ENCODE data around the gene COPG1. TPM values are rescaled to one million over a fixed set of nuclear protein-coding genes. Genes with fewer than 3 reads are reported as not detected.
"Not testable (repeated sequence)": the region's sequence is repeated elsewhere in the genome, so short reads cannot be mapped to it uniquely, and the experiment has no call there.

Gene COPG1
- total and polyA plus RNA-seq, 2 experiments from 2014 or later, result 169 to 185 TPM

DNA sequence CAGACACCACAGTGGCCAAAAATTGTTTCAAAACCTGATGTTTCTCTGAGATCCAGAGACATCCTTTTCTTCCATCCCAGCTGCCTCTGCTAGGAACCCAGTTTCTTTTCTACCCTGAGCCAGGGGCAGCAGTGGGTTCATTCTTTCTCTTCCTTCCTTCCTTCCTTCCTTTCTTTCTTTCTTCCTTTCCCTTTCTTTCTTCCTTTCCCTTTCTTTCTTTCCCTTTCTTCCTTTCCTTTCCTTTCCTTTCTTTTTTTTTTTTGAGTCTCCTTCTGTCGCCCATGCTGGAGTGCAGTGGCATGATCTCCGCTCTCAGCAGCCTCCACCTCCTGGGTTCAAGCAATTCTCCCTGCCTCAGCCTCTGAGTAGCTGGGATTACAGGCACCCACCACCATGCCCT is 30.7 kb upstream of the COPG1 start:
- DNase-seq (ENCODE audit: low spot score), result no peak
- no peak overlapping the region for H3K4me2 ChIP-seq
- WGBS (ENCODE audit: low lambda C conversion rate, missing lambda C conversion rate), result 95% methylated on average over 2 of the region's 2 CpGs

DNA sequence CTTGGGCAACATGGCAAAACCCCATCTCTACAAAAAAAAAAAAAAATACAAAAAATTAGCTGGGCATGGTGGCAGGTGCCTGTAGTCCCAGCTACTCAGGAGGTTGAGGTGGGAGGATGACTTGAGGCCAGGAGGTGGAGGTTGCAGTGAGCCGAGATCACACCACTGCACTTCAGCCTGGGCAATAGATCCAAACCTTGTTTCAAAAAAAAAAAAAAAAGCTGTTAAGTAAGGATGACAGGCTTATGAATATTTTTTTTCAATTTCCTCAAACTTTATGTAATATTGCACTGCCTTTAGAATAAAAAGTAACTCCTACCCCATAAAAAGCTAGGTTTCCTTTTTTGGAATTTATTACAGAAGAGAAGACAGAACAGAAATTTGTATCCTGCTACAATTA is 25.0 kb upstream of the COPG1 start:
- not testable (repeated sequence) for H2AFZ ChIP-seq
- 81% methylated on average over 1 of the region's 1 CpG for WGBS (ENCODE audit: low lambda C conversion rate, missing lambda C conversion rate)
- H3K27ac ChIP-seq, result peak overlapping the region; percentile 57

More for the DNA sequence above, 30.7 kb upstream of the COPG1 start:
- no peaks in the 10 kb centered on the region for H4K20me1 ChIP-seq (ENCODE audit: insufficient read depth, poor library complexity, severe bottlenecking)
- H3K4me1 ChIP-seq (ENCODE audit: insufficient read depth), result no peaks in the 10 kb centered on the region
- H3K36me3 ChIP-seq (replicated peaks; ENCODE audit: insufficient read depth, low read depth), result no peaks in the 10 kb centered on the region
- H2AFZ ChIP-seq, result no peak overlapping the region
- TF ChIP-seq, protein P1, sequence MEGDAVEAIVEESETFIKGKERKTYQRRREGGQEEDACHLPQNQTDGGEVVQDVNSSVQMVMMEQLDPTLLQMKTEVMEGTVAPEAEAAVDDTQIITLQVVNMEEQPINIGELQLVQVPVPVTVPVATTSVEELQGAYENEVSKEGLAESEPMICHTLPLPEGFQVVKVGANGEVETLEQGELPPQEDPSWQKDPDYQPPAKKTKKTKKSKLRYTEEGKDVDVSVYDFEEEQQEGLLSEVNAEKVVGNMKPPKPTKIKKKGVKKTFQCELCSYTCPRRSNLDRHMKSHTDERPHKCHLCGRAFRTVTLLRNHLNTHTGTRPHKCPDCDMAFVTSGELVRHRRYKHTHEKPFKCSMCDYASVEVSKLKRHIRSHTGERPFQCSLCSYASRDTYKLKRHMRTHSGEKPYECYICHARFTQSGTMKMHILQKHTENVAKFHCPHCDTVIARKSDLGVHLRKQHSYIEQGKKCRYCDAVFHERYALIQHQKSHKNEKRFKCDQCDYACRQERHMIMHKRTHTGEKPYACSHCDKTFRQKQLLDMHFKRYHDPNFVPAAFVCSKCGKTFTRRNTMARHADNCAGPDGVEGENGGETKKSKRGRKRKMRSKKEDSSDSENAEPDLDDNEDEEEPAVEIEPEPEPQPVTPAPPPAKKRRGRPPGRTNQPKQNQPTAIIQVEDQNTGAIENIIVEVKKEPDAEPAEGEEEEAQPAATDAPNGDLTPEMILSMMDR (IDR thresholded peaks at IDR 0.05; ENCODE audit: poor library complexity), result no peak
- TF ChIP-seq EZH2 (IDR thresholded peaks at IDR 0.05; ENCODE audit: borderline replicate concordance) (no peak), EZH2phosphoT487 (IDR thresholded peaks at IDR 0.05; ENCODE audit: low read depth, severe bottlenecking, unreplicated experiment) (no peak)
- H3K27me3 ChIP-seq, result peaks cover 5% of the 10 kb centered on the region
- no peaks in the 10 kb centered on the region for H3K9me3 ChIP-seq (ENCODE audit: low read depth)
- no peaks in the 10 kb centered on the region for H3K9me2 ChIP-seq (replicated peaks; ENCODE audit: insufficient read depth)
- no peaks in the 10 kb centered on the region for H3K79me2 ChIP-seq
- H3K4me3 ChIP-seq, result no peak overlapping the region
- H3K27ac ChIP-seq, result no peak overlapping the region

DNA sequence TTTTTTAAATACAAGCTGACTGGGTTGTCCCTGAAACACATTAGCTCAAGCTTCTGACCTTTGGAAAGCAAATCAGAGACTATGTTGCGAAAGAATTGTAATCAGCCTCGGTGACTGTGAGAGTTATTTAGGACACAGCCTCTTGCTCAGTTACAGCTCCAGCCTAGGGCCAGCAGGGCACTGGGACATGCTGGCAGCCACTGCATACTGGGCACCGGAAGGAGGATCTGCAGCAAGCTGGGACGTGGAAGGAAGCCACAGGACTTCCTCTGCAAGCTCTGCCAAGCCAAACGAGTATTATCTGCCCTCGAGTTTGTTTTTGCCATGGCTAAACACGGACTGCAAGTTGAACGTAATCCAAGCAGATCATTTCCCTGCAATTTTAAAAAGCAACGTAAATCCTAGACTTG is 24.4 kb upstream of the COPG1 start:
- H4K20me1 ChIP-seq (ENCODE audit: insufficient read depth, poor library complexity, severe bottlenecking), result no peaks in the 10 kb centered on the region
- H3K4me2 ChIP-seq, result peak overlapping the region; percentile 58
- no peaks in the 10 kb centered on the region for H3K79me2 ChIP-seq
- TF ChIP-seq, protein P1 (IDR thresholded peaks at IDR 0.05; ENCODE audit: poor library complexity), result no peak
- TF ChIP-seq EZH2 (IDR thresholded peaks at IDR 0.05; ENCODE audit: borderline replicate concordance) (no peak), EZH2phosphoT487 (IDR thresholded peaks at IDR 0.05; ENCODE audit: low read depth, severe bottlenecking, unreplicated experiment) (no peak)
- peak; percentile 61 for DNase-seq (ENCODE audit: low spot score)
- H3K9me2 ChIP-seq (replicated peaks; ENCODE audit: insufficient read depth), result no peaks in the 10 kb centered on the region
- H2AFZ ChIP-seq, result peak overlapping the region; percentile 2
- no peaks in the 10 kb centered on the region for H3K27me3 ChIP-seq
- no peak overlapping the region for H3K4me3 ChIP-seq
- WGBS (ENCODE audit: low lambda C conversion rate, missing lambda C conversion rate), result 31% methylated on average over 9 of the region's 9 CpGs
- peak overlapping the region; percentile 57 for H3K27ac ChIP-seq
- no peaks in the 10 kb centered on the region for H3K36me3 ChIP-seq (replicated peaks; ENCODE audit: insufficient read depth, low read depth)
- peaks cover 13% of the 10 kb centered on the region for H3K4me1 ChIP-seq (ENCODE audit: insufficient read depth)
- no peaks in the 10 kb centered on the region for H3K9me3 ChIP-seq (ENCODE audit: low read depth)

More for the DNA sequence above, 25.0 kb upstream of the COPG1 start:
- not testable (repeated sequence) for H3K4me3 ChIP-seq; H3K79me2 ChIP-seq; DNase-seq (ENCODE audit: low spot score); H3K36me3 ChIP-seq (replicated peaks; ENCODE audit: insufficient read depth, low read depth); H4K20me1 ChIP-seq (ENCODE audit: insufficient read depth, poor library complexity, severe bottlenecking); H3K9me3 ChIP-seq (ENCODE audit: low read depth); H3K27me3 ChIP-seq; H3K9me2 ChIP-seq (replicated peaks; ENCODE audit: insufficient read depth)
- H3K4me2 ChIP-seq, result peak overlapping the region; percentile 58
- H3K4me1 ChIP-seq (ENCODE audit: insufficient read depth), result peaks cover 13% of the 10 kb centered on the region

DNA sequence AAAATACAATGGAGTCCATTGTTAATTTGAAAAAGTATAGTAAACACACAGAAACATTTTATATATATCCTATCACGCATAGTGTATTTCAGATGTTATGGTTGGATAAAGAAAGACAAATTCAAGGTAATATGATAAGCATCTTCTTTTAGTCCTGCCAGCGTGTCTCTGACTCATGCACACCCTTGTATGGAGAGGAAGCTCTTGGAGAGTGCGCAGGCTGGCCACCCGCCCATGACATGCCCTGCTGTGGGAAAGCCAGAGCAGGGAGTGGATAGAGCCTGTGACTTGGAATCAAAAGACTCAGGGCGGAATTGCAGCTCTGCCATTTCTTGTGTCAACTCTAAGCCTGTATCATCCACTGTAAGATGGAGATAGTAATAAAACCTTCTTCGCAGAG is 23.0 kb upstream of the COPG1 start:
- 90% methylated on average over 6 of the region's 6 CpGs for WGBS (ENCODE audit: low lambda C conversion rate, missing lambda C conversion rate)
- no peaks in the 10 kb centered on the region for H3K27me3 ChIP-seq
- DNase-seq (ENCODE audit: low spot score), result no peak
- no peaks in the 10 kb centered on the region for H3K9me3 ChIP-seq (ENCODE audit: low read depth)
- H3K79me2 ChIP-seq, result no peaks in the 10 kb centered on the region
- no peak for TF ChIP-seq EZH2 (IDR thresholded peaks at IDR 0.05; ENCODE audit: borderline replicate concordance)
- TF ChIP-seq EZH2phosphoT487 (IDR thresholded peaks at IDR 0.05; ENCODE audit: low read depth, severe bottlenecking, unreplicated experiment), result no peak
- TF ChIP-seq, protein P1 (IDR thresholded peaks at IDR 0.05; ENCODE audit: poor library complexity), result no peak
- no peak overlapping the region for H3K4me3 ChIP-seq
- H3K4me1 ChIP-seq (ENCODE audit: insufficient read depth), result peaks cover 13% of the 10 kb centered on the region
- H3K36me3 ChIP-seq (replicated peaks; ENCODE audit: insufficient read depth, low read depth), result no peaks in the 10 kb centered on the region
- no peak overlapping the region for H2AFZ ChIP-seq
- H3K9me2 ChIP-seq (replicated peaks; ENCODE audit: insufficient read depth), result no peaks in the 10 kb centered on the region
- H4K20me1 ChIP-seq (ENCODE audit: insufficient read depth, poor library complexity, severe bottlenecking), result no peaks in the 10 kb centered on the region
- H3K27ac ChIP-seq, result no peak overlapping the region
- H3K4me2 ChIP-seq, result no peak overlapping the region

Data from hepatocyte (in vitro differentiated cells).